ENCODE measurements around the gene KCTD14. TPM values are rescaled to one million over a fixed set of nuclear protein-coding genes. Genes with fewer than 3 reads are reported as not detected.
A peak's percentile ranks its signal among the peaks of the same experiment; 100 is the strongest.

Gene KCTD14
- total and polyA plus RNA-seq, 4 donors, result 0.70 to 7.3 (median 6.7) TPM

DNA sequence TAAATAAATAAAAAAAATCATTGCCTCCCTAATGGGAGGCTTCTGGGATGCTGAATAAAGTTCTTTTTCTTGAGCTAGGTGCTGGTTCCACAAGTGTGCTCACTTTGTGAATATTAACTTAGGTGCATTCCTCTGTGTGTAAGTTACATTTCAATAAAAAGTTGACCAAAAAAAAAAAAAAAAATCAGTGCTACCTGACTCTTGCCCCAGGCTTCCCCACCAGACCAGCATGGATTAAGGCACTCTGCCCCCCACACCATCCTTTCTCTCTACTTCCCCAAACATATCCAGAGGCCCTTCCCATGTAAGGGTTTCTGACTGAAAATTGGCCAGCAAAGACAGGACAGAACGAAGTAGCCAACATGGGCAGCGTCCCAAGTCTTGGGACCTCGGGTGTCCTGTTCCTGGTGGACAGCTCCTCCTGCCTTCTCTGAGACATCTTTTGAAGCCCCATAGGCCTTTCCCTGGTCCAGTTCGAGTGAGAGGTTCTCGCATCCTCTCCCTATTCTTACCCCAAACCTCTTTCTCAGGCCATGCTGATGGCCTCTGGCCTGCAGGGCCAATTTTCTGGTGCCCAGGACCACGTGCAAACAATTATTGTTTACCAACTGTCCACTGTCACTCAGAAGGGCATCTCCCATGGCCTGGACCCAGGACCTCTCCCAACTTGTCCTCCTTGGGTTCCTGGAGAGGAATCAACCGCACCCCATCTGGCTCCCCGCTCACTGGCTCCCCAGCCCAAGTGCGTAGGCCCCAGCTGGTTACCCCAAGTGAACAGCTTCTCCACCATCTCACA is 14.9 kb upstream of the KCTD14 start:
- peak overlapping the region; percentile 78 to 80 for H3K27ac ChIP-seq (ENCODE audit: low read depth in 1 of 2, low read length in 2 of 2)
- H3K4me1 ChIP-seq (ENCODE audit: control insufficient read depth in 4 of 4, insufficient read depth in 4 of 4, low read length in 3 of 4), result peaks cover 13 to 35% (median 28%) of the 10 kb centered on the region in 4 donors
- no peak for DNase-seq (ENCODE audit: low spot score)
- H3K9me3 ChIP-seq (ENCODE audit: control insufficient read depth in 4 of 4, low read length in 3 of 4), result no peaks in the 10 kb centered on the region
- peak in 1 of 2 donors; percentile 27 for TF ChIP-seq RXRA (IDR thresholded peaks at IDR 0.05)
- peak in 1 of 2 donors; percentile 65 for TF ChIP-seq HNF4A (conservative IDR thresholded peaks at IDR 0.05)
- no peak for TF ChIP-seq NR2F2 (IDR thresholded peaks at IDR 0.05)
- TF ChIP-seq YY1 (IDR thresholded peaks at IDR 0.05), result peak; percentile 32
- H3K9ac ChIP-seq (ENCODE audit: low read depth in 1 of 2, low read length in 2 of 2), result no peak overlapping the region
- no peak overlapping the region for H3K4me3 ChIP-seq (ENCODE audit: low read depth in 1 of 3, low read length in 3 of 3)
- WGBS, result 52% methylated on average over 9 of the region's 9 CpGs
- no peaks in the 10 kb centered on the region for H3K27me3 ChIP-seq (ENCODE audit: control insufficient read depth in 4 of 4, insufficient read depth in 4 of 4, low read length in 3 of 4)
- no peaks in the 10 kb centered on the region for H3K36me3 ChIP-seq (ENCODE audit: control insufficient read depth in 4 of 4, insufficient read depth in 3 of 4, low read depth in 1 of 4, low read length in 3 of 4)

DNA sequence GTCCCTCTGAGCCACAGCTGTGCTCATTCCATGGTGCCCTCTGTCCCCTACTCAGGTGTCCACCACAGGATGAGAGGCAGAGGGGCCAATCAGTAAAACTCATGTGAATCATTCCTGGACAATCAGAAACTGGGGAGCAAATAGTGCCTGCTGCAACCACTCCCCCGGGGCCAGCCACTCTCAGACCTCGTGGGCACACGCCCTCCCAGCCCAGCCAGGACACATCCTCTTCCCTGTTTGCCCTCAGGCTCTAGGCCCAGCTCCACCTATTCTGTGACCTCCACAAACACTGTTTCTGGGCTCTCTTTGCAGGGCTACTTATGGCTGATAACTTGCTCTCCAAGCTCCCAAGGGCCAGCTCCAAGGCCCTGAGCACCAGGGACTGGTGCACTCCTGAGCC is 14.0 kb upstream of the KCTD14 start:
- no peaks in the 10 kb centered on the region for H3K36me3 ChIP-seq (ENCODE audit: control insufficient read depth in 4 of 4, insufficient read depth in 3 of 4, low read depth in 1 of 4, low read length in 3 of 4)
- no peaks in the 10 kb centered on the region for H3K27me3 ChIP-seq (ENCODE audit: control insufficient read depth in 4 of 4, insufficient read depth in 4 of 4, low read length in 3 of 4)
- no peak for DNase-seq (ENCODE audit: low spot score)
- peaks cover 13 to 36% (median 30%) of the 10 kb centered on the region in 4 donors for H3K4me1 ChIP-seq (ENCODE audit: control insufficient read depth in 4 of 4, insufficient read depth in 4 of 4, low read length in 3 of 4)
- TF ChIP-seq REST (IDR thresholded peaks at IDR 0.05) (peak; percentile 59), ZBTB33 (IDR thresholded peaks at IDR 0.05) (peak; percentile 39), RXRA (IDR thresholded peaks at IDR 0.05) (peak; percentile 76 to 85), RAD21 (IDR thresholded peaks at IDR 0.05) (peak; percentile 16 to 23), TAF1 (conservative IDR thresholded peaks at IDR 0.05) (peak; percentile 17), FOXA1 (IDR thresholded peaks at IDR 0.05) (no peak), JUND (IDR thresholded peaks at IDR 0.05) (peak in 1 of 2 donors; percentile 20), NR2F2 (IDR thresholded peaks at IDR 0.05) (no peak), GABPA (IDR thresholded peaks at IDR 0.05 in 1 of 2, conservative IDR thresholded peaks at IDR 0.05 in 1 of 2) (peak in 1 of 2 donors; percentile 51), CTCF (IDR thresholded peaks at IDR 0.05; ENCODE audit: low read depth, low read length, missing input control) (no peak), MAX (IDR thresholded peaks at IDR 0.05) (no peak), YY1 (IDR thresholded peaks at IDR 0.05) (peak; percentile 59), SP1 (IDR thresholded peaks at IDR 0.05) (peak; percentile 90), HNF4G (IDR thresholded peaks at IDR 0.05) (peak; percentile 60), EGR1 (IDR thresholded peaks at IDR 0.05; ENCODE audit: low read depth in 2 of 2) (peak in 1 of 2 donors; percentile 42), FOXA2 (IDR thresholded peaks at IDR 0.05) (no peak), ATF3 (IDR thresholded peaks at IDR 0.05) (no peak), HNF4A (conservative IDR thresholded peaks at IDR 0.05) (peak; percentile 74 to 78)
- H3K4me3 ChIP-seq (ENCODE audit: low read depth in 1 of 3, low read length in 3 of 3), result no peak overlapping the region
- peak overlapping the region; percentile 50 to 86 for H3K27ac ChIP-seq (ENCODE audit: low read depth in 1 of 2, low read length in 2 of 2)
- no peaks in the 10 kb centered on the region for H3K9me3 ChIP-seq (ENCODE audit: control insufficient read depth in 4 of 4, low read length in 3 of 4)
- H3K9ac ChIP-seq (ENCODE audit: low read depth in 1 of 2, low read length in 2 of 2), result no peak overlapping the region
- 27% methylated on average over 3 of the region's 3 CpGs for WGBS

Measured in liver (tissue), 9 donors.